ENCODE results near the gene BAZ2B.

GRCh38 chr2:159460227-159460626 lies 156.1 kb downstream of the BAZ2B start:
- TF ChIP-seq CTCF (IDR thresholded peaks at IDR 0.05) (no peak), POLR2AphosphoS5 (IDR thresholded peaks at IDR 0.05; ENCODE audit: low read depth, low read length) (no peak), USF2 (IDR thresholded peaks at IDR 0.05; ENCODE audit: borderline replicate concordance, low read depth, low read length) (no peak)
- TF ChIP-seq, protein P1, sequence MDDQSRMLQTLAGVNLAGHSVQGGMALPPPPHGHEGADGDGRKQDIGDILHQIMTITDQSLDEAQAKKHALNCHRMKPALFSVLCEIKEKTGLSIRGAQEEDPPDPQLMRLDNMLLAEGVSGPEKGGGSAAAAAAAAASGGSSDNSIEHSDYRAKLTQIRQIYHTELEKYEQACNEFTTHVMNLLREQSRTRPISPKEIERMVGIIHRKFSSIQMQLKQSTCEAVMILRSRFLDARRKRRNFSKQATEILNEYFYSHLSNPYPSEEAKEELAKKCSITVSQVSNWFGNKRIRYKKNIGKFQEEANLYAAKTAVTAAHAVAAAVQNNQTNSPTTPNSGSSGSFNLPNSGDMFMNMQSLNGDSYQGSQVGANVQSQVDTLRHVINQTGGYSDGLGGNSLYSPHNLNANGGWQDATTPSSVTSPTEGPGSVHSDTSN (IDR thresholded peaks at IDR 0.05): no peak
